ENCODE results near the gene CRTC3.
"Not testable (repeated sequence)": the region's sequence is repeated elsewhere in the genome, so short reads cannot be mapped to it uniquely, and the experiment has no call there.

CRTC3 gene

DNA sequence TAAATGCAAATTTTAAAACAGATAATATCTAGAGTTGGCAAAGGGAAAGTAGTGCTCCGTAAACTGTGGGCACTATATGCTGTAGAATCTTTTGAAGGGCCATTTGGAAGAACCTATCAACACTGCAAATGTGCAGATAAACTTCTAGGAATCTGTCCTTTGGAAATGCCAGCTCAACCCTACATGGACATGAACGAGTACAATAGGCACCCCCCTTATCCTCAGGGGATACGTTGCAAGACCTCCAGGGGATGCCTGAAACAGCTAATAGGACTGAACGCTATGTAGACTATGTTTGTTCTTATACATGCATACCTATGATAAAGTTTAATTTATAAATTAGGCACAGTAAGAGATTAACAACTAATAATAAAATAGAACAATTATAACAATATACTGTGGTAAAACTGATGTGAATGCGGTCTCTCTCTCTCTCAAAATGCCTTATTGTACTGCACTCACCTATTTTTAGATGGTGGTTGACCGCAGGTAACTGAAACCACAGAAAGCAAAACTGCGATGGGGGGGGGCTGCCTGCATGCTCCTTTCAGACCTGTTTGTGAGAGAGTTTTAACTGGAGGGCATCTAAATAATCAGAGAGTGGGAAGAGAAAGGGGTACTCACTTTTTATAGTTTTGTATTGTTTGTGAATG lies 127.9 kb downstream of the CRTC3 start:
- not testable (repeated sequence) for DNase-seq

DNA sequence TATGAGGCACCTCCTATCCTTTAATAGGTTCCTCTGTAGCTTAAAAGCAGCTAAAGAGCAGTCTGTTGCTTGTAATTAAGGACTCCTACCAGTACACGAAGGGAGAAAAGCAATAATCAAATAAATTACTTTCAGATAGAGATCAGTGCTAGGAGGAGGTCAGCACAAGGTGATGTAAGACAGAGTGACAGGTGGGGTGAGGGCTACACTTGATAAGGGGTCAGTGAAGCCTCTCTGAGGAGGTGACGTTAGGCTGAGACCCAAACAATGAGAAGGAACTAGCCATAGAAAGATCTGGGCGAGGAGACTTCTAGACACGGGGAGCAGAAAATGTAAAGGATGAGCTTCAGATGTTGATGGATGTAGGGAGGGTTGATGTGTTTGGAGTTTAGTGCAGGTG lies 129.8 kb downstream of the CRTC3 start:
- no peak for DNase-seq

DNA sequence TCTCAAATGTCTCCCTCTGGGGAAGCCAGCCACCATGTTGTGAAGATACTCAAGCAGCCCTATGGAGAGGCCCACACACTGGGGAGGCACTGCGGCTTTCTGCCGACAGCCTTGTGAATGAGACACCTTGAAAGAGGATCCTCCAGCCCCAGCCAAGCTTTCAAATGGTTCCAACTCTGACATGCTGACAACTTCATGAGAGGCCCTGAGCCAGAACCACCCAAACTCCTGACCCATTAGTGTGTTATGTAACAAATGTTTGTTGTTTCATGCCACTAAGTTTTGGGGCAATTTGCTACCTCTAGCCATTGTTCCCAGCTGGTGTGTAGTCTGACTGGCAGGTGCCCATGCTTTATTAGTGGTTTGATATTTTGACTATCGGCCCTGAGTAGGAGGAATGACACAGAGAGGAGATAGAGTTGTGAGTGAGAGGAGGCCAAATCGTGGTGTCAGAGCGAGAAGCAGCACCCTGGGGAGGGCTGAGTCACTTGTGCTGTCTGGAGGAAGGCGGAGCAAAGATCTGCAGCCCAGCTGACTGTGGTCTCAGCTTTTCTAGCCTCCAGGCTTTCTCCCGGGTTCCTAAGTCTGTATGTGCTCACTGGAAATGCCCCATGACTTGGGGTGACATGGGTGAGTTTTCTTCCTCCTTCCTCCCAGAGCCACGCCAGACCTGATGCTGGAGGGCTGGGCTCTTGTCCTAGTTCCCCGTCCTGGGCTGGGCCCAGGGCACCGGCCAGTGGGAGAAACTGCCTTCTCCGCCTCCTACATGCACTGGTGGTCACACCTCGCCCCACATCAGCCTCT lies 130.7 kb downstream of the CRTC3 start:
- DNase-seq, result peak; percentile 20

DNA sequence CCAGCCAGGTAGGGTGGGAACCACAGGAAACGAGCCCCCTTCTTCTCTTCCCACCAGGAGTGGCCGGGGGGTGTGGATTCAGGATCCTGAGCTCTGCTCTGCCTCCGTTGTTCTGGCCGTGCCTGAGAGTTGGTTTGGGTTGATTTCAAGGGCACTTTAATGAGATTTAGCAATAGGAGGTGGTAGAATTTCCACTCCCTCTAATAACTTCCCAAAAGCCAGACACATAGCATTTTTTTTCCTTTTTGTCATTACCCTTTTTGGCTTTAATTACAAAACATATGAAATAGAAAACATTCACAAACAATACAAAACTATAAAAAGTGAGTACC lies 131.2 kb downstream of the CRTC3 start:
- not testable (repeated sequence) for DNase-seq

DNA sequence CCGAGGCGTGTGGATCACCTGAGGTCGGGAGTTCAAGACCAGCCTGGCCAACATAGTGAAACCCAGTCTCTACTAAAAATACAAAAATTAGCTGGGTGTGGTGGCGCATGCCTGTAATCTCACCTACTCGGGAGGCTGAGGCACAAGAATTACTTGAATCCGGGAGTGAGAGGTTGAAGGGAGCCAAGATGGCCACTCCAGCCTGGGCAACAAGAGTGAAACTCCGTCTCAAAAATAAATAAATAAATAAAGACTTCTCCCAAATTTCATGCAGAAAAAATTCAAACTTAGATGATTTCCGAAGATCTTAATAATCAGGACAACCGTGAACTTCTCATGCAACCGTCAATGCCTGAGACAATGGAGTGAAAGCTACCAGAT lies 134.3 kb downstream of the CRTC3 start:
- not testable (repeated sequence) for DNase-seq

DNA sequence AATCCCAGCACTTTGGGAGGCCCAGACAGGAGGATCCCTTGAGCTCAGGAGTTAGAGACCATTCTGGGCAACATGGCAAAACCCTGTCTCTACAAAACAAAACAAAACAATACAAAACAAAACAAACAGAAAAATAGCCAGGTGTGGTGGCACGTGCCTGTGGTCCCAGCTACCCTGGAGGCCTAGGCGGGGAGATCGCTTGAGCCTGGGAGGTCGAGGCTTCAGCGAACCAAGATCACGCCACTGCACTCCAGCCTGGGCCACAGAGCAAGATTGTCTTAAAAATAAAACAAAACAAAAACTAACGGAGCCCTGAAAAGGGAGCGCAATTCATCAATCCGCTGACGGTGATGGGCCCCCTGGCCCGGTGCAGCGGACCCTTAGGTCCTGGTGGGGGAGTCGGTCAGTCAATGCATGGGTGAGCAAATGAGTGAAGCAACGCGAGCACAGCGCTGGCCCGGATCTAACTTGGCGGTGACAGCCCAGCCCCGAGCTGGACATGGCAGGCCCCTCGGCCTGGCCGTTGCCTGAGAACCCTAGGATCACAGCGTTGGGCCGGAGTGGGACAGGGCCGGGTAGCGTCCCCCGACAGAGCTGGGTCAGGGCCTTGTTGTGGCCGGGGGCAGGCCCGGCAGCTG lies 135.0 kb downstream of the CRTC3 start:
- DNase-seq, result no peak

DNA sequence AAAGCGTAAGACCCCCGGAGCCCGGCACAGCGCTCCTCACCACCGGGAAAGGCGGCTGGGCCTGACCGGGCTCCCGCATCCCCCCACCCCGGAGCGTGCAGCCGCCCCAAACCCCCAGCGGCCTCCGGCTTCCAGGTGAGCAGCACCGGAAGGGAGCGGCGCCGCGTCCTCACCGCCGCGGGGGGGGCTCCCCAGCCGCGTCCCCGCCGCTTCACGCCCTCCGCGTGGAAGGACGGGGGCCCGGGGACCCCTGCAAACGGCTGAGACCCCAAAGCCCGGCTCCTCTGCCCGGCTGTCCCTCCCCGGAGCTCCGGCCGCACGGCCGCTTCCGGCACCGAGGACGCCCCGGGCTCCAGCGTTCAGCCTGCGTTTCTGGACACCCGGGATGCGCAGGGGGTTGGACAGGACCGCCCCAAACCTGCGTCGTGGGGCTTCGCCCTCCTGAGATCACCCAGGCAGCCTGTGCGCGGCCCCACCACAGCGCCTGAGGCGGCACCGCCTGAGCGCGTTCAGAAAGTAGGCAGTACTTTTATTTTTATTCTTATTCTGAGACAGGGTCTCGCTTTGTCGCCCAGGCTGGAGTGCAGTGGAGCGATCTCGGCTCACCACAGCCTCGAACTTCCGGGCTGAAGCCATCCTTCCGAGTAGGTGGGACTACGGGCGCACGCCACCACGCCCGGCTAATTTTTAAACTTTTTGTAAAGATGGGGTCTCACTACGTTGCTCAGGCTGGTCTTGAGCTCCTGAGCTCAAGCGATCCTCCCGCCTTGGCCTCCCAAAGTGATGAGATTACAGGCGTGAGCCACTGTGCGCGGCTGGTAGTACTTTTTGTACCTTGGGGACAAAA lies 135.8 kb downstream of the CRTC3 start:
- DNase-seq, result no peak

DNA sequence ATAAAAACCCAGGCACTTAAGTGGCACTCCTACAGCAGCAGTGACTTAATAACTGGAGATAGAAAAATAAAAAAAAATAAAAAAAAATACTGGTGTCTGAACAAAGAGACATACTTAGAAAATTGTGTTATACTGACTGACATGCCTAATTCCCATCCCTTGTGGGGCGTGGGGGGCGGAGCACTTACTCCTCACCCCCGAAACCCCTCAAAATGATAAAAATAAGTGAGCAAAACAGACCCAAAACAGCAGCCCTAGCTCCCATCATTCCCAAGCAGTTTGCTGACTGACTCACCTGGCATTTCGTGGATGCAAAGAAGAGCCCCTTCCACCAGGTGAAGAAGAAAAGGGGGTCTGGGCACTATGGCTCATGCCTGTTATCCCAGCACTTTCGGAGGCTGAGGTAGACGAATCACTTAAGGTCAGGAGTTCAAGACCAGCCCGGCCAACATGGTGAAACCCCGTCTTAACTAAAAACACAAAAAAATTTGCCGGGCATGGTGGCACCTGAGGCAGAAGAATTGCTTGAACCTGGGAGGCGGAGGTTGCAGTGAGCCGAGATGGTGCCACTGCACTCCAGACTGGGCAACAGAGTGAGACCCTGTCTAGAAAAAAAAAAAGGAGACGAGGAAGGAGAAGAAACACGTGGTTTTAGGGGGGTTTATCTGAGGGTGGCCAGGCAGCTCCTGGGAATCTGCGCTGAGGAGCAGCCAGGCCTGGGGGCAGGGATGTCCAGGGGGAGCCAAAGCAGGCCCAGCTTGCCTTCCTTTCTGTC lies 136.6 kb downstream of the CRTC3 start:
- DNase-seq, result no peak

DNA sequence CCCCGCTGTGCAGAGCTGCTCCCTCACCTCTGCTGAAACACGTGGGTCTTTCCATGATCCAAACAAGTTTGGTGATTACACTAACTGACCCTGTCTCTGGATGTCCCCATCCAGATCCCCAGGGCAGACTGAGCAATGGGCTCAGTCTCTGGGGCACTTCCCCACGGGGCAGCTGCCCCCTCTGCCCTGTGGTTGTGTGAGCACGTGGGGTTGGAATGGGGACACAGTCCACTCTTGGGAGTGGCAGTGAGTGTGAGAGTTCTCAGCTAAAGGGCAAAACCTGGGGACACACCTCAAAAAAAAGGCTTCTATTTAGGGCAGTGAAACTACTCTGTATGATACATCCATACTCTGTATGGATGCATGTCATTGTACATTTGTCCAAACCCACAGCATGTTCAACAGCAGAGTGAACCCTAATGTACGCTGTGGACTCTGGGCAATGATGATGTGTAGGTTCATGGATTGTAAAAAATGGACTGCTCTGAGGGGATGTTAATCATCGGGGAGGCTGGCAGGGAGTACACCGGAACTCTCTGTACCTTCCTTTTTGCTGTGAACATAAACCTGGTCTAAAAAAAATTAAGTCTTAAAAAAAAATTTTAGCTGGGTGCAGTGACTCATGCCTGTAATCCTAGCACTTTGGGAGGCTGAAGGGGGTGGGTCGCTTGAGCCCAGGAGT lies 137.5 kb downstream of the CRTC3 start:
- no peak for DNase-seq

DNA sequence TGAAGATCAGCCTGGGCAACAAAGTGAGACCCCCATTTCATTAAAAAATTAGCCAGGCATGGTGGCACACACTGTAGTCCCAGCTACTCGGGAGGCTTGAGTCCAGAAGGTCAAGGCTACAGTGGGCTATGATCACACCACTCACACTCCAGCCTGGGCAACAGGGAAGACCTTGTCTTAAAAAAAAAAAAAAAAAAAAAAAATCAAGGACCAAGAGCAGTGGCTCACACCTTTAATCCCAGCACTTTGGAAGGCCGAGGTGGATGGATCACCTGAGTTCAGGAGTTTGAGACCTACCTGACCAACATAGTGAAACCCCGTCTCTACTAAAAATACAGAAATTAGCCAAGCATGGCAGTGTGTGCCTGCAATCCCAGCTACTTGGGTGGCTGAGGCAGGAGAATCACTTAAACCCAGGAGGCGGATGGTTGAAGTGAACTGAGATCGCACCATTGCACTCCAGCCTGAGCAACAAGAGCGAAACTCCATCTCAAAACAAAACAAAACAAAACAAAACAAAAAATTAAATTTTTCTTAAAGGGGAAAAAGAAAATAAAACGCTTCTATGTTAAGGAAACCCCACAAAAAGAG lies 138.1 kb downstream of the CRTC3 start:
- DNase-seq, result not testable (repeated sequence)

DNA sequence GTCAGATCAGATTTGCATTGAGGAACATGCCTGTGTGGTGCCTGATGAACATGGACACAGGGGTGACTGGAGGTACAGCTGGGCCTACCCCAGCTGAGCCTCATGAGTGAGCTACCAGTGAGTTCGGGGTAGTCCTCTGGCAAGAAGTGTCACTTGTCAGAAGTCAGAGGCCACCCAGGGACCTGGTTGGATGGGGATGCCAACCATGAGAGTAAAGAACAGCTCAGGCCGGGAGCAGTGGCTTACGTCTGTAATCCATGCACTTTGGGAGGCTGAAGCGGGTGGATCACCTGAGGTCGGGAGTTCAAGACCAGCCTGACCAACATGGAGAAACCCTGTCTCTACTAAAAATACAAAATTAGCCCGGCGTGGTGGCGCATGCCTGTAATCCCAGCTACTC lies 140.9 kb downstream of the CRTC3 start:
- DNase-seq, result not testable (repeated sequence)

DNA sequence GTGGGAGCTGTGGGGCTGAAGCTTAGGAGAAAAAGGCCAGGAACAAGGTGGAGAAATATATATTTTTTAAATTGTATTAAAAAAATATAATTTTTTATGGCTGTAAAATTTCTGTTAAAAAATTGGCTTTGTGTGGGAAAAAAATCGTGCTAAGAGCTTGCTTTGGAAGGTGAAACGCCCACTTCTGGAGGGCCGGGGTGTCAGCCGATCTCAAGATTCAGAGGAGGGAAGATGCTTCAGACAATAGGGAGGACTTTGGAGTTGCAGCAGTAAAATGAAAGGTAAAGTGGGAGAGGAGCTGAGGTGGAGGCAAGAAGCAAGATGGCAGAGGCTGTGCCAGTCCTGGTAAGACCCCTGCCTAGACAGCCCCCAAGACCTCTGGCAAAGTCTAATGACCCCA lies 141.5 kb downstream of the CRTC3 start:
- DNase-seq, result no peak

DNA sequence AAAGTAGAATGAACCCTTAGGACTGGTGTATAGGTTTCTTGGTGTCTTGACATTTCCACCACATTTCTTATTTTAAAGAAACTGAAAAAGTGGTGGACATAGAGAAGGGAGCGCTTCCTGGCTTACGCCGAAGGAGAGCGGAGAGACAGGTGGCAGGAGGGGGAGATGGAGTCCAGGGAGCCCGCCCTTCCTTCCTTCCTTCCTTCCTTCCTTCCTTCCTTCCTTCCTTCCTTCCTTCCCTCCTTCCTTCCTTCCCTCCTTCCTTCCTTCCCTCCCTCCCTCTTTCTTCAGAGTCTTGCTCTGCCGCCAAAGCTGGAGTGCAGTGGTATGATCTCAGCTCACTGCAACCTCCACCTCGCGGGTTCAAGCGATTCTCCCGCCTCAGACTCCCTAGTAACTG lies 143.6 kb downstream of the CRTC3 start:
- not testable (repeated sequence) for DNase-seq

DNA sequence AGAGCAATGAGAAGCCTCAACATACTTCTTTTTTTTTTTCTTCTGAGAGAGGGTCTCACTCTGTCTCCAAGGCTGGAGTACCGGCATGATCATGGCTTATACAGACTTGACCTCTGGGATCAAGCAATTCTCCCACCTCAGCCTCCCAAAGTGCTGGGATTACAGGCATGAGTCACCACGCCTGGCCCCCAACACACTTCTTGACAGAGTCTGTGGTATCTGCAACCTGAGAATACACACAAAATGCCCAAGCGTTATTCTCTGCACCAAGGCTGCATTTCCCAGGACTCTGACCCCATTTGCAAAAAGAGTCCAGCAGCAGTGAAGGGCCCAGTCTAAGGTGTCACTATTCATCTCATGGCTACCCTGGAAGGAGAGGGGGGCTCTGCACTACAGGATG lies 144.8 kb downstream of the CRTC3 start:
- DNase-seq, result no peak

DNA sequence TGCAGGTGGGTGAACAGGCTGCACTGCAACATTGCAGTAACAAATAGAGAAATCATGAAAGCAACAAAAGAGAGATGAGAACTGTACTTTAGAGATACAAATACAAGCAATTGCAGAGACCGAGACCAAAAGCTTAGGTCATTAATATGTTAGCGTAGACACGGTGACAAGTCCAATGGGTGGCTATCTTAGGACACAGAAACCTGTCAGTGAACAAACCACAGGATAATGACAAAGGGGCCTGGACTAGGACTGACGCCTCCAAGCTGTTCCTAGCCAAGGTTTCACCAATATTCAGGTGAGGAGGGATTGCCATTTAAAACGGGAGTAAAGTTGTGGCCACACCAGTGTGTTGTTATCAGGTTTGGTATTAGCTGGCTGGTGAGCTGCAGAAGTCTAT lies 145.7 kb downstream of the CRTC3 start:
- no peak for DNase-seq

DNA sequence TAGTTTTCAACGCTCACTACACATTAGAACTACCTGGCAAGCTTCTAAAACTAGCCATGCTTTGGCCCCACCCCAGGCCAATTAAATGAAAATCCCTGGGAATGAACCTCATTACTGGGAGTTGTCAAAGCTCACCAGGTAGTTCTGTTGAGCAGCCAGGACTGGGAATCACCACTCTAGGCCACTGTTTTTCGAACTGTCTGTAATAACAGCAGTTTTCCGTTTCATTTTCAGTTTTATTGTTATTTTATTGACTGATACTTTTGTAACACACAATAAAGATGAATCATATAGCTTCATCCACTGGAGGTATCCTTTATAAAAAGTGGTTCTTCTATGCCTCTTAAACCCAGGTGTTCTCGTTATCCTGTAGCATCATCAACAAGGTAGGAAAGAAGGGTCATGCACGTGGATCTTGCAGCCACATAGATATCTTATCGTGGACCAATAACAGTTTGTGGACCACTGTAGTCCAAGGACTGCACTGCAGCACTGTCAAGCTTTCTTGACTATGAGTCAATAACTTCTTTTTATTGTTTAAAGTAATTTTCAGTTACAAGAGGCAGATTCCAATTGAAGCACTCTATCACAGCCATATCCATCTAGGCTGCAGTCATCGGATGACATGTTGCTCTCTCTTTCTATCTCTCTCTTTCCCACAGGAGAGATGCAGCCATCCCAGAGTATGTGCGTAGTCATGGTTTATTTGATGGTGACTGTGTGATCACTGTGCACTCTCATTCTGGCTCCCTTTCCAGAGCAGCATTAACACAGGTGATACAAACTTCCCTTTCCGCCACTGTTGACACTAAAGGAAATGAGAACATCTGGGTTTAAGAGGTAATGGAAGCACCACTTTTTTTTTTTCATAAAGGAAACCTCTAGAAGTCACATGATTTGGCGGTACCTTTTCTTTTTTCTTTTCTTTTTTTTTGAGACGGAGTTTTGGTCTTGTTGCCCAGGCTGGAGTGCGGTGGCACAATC lies 148.4 kb downstream of the CRTC3 start:
- DNase-seq, result no peak

DNA sequence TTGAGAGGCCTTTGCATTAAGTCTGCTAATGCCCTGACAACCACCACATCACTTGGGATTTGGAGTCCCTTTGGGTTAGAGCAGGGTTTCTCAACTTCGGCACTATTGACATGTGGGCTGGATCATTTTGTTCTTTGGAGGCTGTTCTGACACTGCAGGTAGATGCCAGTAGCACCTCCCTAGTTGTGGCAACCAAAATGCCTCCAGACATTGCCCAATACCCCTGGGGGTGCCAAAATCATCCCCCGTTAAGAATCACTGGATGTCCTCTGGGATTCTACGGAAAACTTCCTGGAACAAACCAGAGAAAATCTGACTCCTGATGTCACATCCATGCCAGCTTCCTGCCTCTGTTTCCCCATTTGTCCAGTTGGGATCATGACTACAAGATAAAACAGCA lies 150.2 kb downstream of the CRTC3 start:
- DNase-seq, result no peak

DNA sequence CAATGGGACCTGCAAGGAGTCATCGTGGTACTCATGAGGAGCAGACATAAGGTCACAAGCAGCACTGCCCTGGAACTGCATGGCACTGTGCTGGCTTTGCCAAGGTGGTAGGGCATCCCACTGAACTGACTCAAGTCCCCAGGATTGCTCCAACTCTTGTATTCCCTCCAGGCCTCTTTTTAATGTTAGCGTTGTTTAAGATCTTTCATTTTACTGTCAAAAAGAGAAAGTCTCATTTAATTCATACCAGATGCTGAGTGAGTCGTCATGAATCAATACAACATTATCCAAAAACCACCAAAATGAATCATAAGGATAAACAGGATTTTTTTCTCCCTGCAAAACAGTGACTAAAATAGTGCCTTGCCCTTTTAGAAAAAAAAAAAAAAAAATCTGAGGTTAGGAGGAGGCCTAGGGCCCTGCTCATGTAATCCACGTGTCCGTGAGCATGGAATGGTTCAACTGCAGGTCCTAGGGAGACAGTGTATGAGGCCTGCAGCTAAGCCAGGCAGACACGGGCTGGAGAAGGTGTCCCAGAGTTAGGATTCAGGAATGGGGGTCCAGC lies 150.7 kb downstream of the CRTC3 start:
- no peak for DNase-seq

DNA sequence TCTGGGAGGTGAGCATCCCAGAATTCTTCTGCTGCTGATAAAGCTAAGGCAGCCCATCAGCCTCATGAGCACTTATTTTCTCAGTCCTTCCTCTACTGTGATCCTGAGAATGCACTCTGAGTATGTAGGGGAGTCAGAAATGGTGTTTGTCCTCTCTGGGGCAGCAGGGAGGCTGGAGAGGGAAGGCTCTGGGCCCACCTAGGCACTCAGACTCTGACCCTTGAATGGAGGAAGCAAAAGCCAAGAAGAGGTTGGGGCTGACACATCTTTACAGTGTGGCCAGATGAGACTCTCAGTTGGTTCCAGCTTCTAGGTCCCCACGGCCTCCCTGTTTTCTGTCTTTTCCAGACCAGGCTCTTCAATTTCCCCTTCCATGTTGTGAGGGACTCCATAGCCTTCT lies 151.3 kb downstream of the CRTC3 start:
- no peak for DNase-seq

DNA sequence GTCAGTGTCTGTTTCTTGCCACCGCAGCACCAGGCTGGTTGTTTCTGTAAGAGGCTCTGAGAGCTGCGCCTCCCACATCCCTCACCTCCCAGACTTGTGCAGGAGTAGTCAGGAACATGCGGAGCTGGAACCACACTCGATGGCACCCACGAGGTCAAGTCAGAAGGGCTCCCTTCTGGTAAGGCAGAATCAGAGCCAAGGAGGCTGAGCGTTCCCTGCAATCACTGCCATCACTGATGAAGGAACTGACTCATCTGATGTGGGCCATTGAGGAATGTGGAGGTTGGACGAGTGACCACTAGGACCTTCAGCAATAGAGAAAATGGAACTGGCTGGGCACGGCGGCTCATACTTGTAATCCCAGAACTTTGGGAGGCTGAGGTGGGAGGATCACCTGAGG lies 151.8 kb downstream of the CRTC3 start:
- no peak for DNase-seq
